Astrocyte of the spinal cord (primary cell): ENCODE measurements around the gene MRTFB.
"Not testable (repeated sequence)": the region's sequence is repeated elsewhere in the genome, so short reads cannot be mapped to it uniquely, and the experiment has no call there.

ENCODE experiments used
- DNase-seq: peaks from one replicate; pipeline ENCODE4 v3.0.0; 2011; ENCODE audit warnings: low read depth, low spot score
- H3K4me3 ChIP-seq: 2 replicates; pipeline ENCODE4 v1.5.1; 2011; ENCODE audit warnings: low read depth, mild to moderate bottlenecking, low read length, moderate library complexity
- in situ Hi-C: cut with HindIII; loops from 2 replicates; pipeline ENCODE4 v1.10.0; 2017; ENCODE audit warnings: low sequenced_read_pairs
- TF ChIP-seq, protein P1 (sequence below): IDR thresholded peaks from 2 replicates; pipeline ENCODE4 v1.5.1; 2012; ENCODE audit warnings: low read depth, mild to moderate bottlenecking, low read length, inconsistent platforms

MRTFB gene

GRCh38 chr16:14179116-14179515, 108.0 kb downstream of the MRTFB start:
- no peak for DNase-seq
- no peak overlapping the region for H3K4me3 ChIP-seq
- in situ Hi-C loops = no loop called here
- TF ChIP-seq, protein P1, sequence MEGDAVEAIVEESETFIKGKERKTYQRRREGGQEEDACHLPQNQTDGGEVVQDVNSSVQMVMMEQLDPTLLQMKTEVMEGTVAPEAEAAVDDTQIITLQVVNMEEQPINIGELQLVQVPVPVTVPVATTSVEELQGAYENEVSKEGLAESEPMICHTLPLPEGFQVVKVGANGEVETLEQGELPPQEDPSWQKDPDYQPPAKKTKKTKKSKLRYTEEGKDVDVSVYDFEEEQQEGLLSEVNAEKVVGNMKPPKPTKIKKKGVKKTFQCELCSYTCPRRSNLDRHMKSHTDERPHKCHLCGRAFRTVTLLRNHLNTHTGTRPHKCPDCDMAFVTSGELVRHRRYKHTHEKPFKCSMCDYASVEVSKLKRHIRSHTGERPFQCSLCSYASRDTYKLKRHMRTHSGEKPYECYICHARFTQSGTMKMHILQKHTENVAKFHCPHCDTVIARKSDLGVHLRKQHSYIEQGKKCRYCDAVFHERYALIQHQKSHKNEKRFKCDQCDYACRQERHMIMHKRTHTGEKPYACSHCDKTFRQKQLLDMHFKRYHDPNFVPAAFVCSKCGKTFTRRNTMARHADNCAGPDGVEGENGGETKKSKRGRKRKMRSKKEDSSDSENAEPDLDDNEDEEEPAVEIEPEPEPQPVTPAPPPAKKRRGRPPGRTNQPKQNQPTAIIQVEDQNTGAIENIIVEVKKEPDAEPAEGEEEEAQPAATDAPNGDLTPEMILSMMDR = no peak

- no peak overlapping the region for H3K4me3 ChIP-seq
- DNase-seq = no peak
- in situ Hi-C loops = no loop called here
- TF ChIP-seq, protein P1 = no peak
Observed at GRCh38 chr16:14180481-14180944, 109.4 kb downstream of the MRTFB start.

GRCh38 chr16:14181371-14182050, 110.4 kb downstream of the MRTFB start:
- TF ChIP-seq, protein P1 = no peak
- DNase-seq = peak; percentile 61
- H3K4me3 ChIP-seq = no peak overlapping the region
- in situ Hi-C loops = no loop called here

DNA sequence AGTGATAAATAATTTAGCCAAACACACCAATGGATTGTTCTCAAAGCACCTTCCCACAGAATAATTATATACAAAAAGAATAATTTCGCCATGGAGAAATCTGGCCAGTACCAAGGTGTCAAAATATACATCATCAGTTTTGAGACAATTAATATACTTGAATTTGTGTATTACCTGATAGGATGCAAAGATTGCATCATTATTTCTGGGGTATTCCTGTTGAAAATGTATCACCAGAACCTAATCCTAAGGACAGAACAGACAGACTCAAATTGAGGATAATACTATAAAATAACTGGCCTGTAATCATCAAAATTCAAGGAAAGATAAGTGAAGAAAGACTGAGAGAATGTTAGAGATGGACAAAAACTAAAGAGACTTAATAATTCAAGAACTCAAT, 111.9 kb downstream of the MRTFB start:
- no peak overlapping the region for H3K4me3 ChIP-seq
- TF ChIP-seq, protein P1 = no peak
- in situ Hi-C loops = no loop called here
- DNase-seq = no peak

DNA sequence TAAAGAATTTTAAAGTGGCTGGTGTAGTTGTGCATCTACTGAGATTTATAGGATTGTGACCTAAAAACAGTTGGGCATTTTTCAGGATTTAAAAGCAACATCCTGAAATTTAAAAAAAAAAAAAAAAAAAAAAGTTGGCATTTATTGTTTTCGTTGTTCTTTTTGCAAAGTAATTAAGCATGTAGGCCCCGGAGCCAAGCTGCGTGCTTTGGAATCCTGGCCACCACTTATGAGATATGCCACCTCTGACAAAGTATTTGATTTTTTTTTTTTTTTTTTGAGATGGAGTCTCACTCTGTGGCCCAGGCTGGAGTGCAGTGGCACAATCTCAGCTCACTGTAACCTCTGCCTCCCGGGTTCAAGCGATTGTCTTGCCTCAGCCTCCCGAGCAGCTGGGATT, 112.8 kb downstream of the MRTFB start:
- H3K4me3 ChIP-seq, in situ Hi-C loops, DNase-seq: not testable (repeated sequence)

GRCh38 chr16:14186007-14186794, 115.1 kb downstream of the MRTFB start:
- TF ChIP-seq, protein P1 = peak; percentile 63
- DNase-seq = peak; percentile 76
- H3K4me3 ChIP-seq = peak overlapping the region; percentile 32
- in situ Hi-C loops = no loop called here

- in situ Hi-C loops = no loop called here
- TF ChIP-seq, protein P1 = no peak
- peak; percentile 14 for DNase-seq
- H3K4me3 ChIP-seq = peak overlapping the region; percentile 32
Observed at GRCh38 chr16:14186795-14187221, 115.7 kb downstream of the MRTFB start.
